Endothelial cell of umbilical vein (primary cell): ENCODE measurements around the gene TFG. TPM values are rescaled to one million over a fixed set of nuclear protein-coding genes. Genes with fewer than 3 reads are reported as not detected.

Experiments
- BruUV-seq: library from RNA; stranded (reverse); fragments of 400-500 nt; replicated peaks from 2 replicates; lab custom pipeline; 2021; lab: Mats Ljungman, UMichigan
- CTCF ChIA-PET: fragments of 300-600, 350-600 bp; sonication (Branson Sonifier 250); formaldehyde crosslinking; loops from one replicate; lab custom pipeline; 2021; ENCODE audit warnings: antibody characterized with exemption, inconsistent platforms; lab: Charles Lee
- POLR2A ChIA-PET: fragments of 300-600, 350-600 bp; sonication (Branson Sonifier 250); formaldehyde crosslinking; loops from one replicate; lab custom pipeline; 2021; ENCODE audit warnings: antibody characterized with exemption, inconsistent platforms; lab: Charles Lee
- DNase-seq: peaks from one replicate; pipeline ENCODE4 v3.0.0-alpha.2; 2011; ENCODE audit warnings: low read depth, low spot score
- FAIRE-seq: peaks from 2 replicates; lab custom pipeline; 2011; peaks lifted over from hg19 to GRCh38; lab: Jason Lieb, UNC
- H2AFZ ChIP-seq: 2 replicates; pipeline ENCODE4 v1.6.0; 2012; ENCODE audit warnings: low read depth, low read length, control low read depth, inconsistent platforms
- H3K27ac ChIP-seq: 2 replicates; pipeline ENCODE4 v1.5.1; 2011; ENCODE audit warnings: low read depth, mild to moderate bottlenecking, control low read depth, low read length, moderate library complexity; ENCODE audit not compliant: insufficient read depth
- H3K27me3 ChIP-seq, 2 experiments: 2 replicates each; pipeline versions ENCODE4 v1.6.0 to v1.6.1; 2011; ENCODE audit warnings: low read length in 2 of 2, mixed read lengths in 1 of 2; ENCODE audit not compliant: control insufficient read depth in 2 of 2, insufficient read depth in 2 of 2
- H3K36me3 ChIP-seq, 2 experiments: 2 replicates in 1 of 2; 3 replicates in 1 of 2; pipeline ENCODE4 v1.5.1; 2011; ENCODE audit warnings: low read length in 2 of 2, mild to moderate bottlenecking in 1 of 2, moderate library complexity in 1 of 2; ENCODE audit not compliant: control insufficient read depth in 2 of 2, insufficient read depth in 2 of 2; ENCODE audit errors: extremely low read depth in 1 of 2
- H3K4me1 ChIP-seq: 3 replicates; pipeline ENCODE4 v1.5.1; 2011; ENCODE audit warnings: mild to moderate bottlenecking, low read length; ENCODE audit not compliant: control insufficient read depth, insufficient read depth; ENCODE audit errors: extremely low read depth
- H3K4me2 ChIP-seq: 2 replicates; pipeline ENCODE4 v1.6.1; 2011; ENCODE audit warnings: low read length, control low read depth, mixed read lengths; ENCODE audit not compliant: insufficient read depth
- H3K4me3 ChIP-seq, 3 experiments: fragments of 200-600 bp in 1 of 3; sonication (generic), shearing (Covaris generic) in 1 of 3; replicated peaks in 1 of 3; 2 replicates each; pipeline ENCODE4 v1.5.1; 2011 to 2016; ENCODE audit warnings: control low read depth in 3 of 3, low read length in 3 of 3, mild to moderate bottlenecking in 2 of 3, inconsistent platforms in 1 of 3, low read depth in 1 of 3, moderate library complexity in 1 of 3; ENCODE audit not compliant: insufficient read depth in 1 of 3
- H3K79me2 ChIP-seq: 2 replicates; pipeline ENCODE4 v1.6.0; 2012; ENCODE audit warnings: low read length, inconsistent platforms; ENCODE audit not compliant: control insufficient read depth, insufficient read depth
- H3K9ac ChIP-seq: replicated peaks from 2 replicates; pipeline ENCODE3; 2011; ENCODE audit warnings: low read length, control low read depth; ENCODE audit not compliant: insufficient read depth; ENCODE audit errors: extremely low read depth
- H3K9me1 ChIP-seq: replicated peaks from 3 replicates; pipeline ENCODE4 v1.6.0; 2011; ENCODE audit warnings: mild to moderate bottlenecking, low read length; ENCODE audit not compliant: control insufficient read depth, insufficient read depth; ENCODE audit errors: extremely low read depth
- H3K9me3 ChIP-seq: replicated peaks from 2 replicates; pipeline ENCODE4 v1.5.1; 2012; ENCODE audit warnings: low read length, inconsistent platforms; ENCODE audit not compliant: control insufficient read depth, insufficient read depth
- H4K20me1 ChIP-seq: replicated peaks from 2 replicates; pipeline ENCODE3; 2011; ENCODE audit warnings: mild to moderate bottlenecking, low read length; ENCODE audit not compliant: control insufficient read depth, insufficient read depth; ENCODE audit errors: extremely low read depth
- CTCF ChIP-seq, 2 donors: IDR thresholded peaks; 1 replicate in 1 of 2; 2 replicates in 1 of 2; pipeline ENCODE4 v1.5.1; 2011; ENCODE audit warnings: low read length in 2 of 2, mild to moderate bottlenecking in 2 of 2, moderate library complexity in 2 of 2, control low read depth in 1 of 2, inconsistent platforms in 1 of 2, low read depth in 1 of 2; ENCODE audit not compliant: insufficient read depth in 1 of 2; ENCODE audit errors: extremely low read depth in 1 of 2
- EZH2 ChIP-seq: IDR thresholded peaks from 2 replicates; pipeline ENCODE4 v1.6.1; 2012; ENCODE audit warnings: borderline replicate concordance, low read depth, mild to moderate bottlenecking, moderate library complexity, low read length, inconsistent platforms; ENCODE audit not compliant: severe bottlenecking
- FOS ChIP-seq: IDR thresholded peaks from 2 replicates; pipeline ENCODE4 v1.6.1; 2011; ENCODE audit warnings: mild to moderate bottlenecking, low read length, moderate library complexity, borderline replicate concordance; ENCODE audit not compliant: insufficient read depth
- GATA2 ChIP-seq: IDR thresholded peaks from 2 replicates; pipeline ENCODE4 v1.7.0; 2011; ENCODE audit warnings: low read depth, mild to moderate bottlenecking, moderate library complexity, mixed read lengths, low read length; ENCODE audit not compliant: insufficient read length, insufficient read depth
- JUN ChIP-seq: IDR thresholded peaks from 2 replicates; pipeline ENCODE4 v1.6.1; 2011; ENCODE audit warnings: borderline replicate concordance, low read depth; ENCODE audit not compliant: insufficient read length, insufficient read depth
- MYC ChIP-seq: IDR thresholded peaks from one replicate; pipeline ENCODE4 v1.6.1; 2011; ENCODE audit warnings: mild to moderate bottlenecking, low read depth, low read length
- POLR2A ChIP-seq: IDR thresholded peaks from 2 replicates; pipeline ENCODE4 v1.6.1; 2012; ENCODE audit warnings: low read depth, mild to moderate bottlenecking, control low read depth, low read length
- POLR2AphosphoS5 ChIP-seq: IDR thresholded peaks from 2 replicates; pipeline ENCODE4 v1.6.1; 2012; ENCODE audit warnings: low read depth, mild to moderate bottlenecking, control low read depth, low read length, moderate library complexity; ENCODE audit not compliant: insufficient read depth
- dilution Hi-C: fragments of 300-500 bp; cut with MboI; formaldehyde crosslinking; loops from one replicate; pipeline ENCODE4 v1.15.0; 2019; ENCODE audit warnings: low sequenced_read_pairs; ENCODE audit not compliant: extremely low pct_ligation_motif_present
- intact Hi-C: fragments of 100-400 bp; cut with micrococcal nuclease; formaldehyde crosslinking; loops from one replicate; pipeline ENCODE4 v1.10.0; 2022
- polyA plus RNA-seq, 4 experiments: library from polyadenylated mRNA; depleted of rRNA in 3 of 4; stranded (reverse) in 3 of 4; unstranded in 1 of 4; fragments of >200 nt; gene quantifications; 2 replicates each; pipeline versions ENCODE4 v1.2.1 to v1.2.3, GENCODE V29; 2011 to 2012; ENCODE audit warnings: missing spikeins in 1 of 4
- total RNA-seq: library from RNA; stranded (reverse); gene quantifications from 2 replicates; pipeline ENCODE4 v1.2.3, GENCODE V29; 2021
- TF ChIP-seq, protein P1 (sequence below): IDR thresholded peaks from 2 replicates; pipeline ENCODE4 v1.6.1; 2011; ENCODE audit not compliant: insufficient read depth, insufficient read length

Gene TFG
- total and polyA plus RNA-seq, 2 donors (not counting 3 experiments of a cell fraction or from before 2014, with no cell fraction given): 106 to 154 TPM

DNA sequence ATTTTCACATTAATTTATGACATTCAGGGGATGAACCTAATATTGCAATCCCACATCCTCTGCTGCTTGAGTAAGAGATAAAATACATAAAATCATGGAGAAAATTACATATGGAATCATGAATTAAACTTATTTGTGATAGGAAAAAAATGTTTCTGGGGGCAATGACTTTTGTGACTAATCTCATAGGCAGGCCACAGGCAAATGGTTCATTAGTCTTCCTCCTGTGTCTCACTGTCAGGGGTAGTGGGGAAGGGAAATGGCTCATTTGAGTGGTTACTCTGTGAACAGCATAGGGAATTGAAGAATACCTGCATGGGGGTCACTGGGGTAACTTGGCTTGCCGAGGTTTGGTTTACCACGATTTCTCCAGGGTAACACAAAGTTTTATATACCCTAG lies 72.0 kb downstream of the TFG start:
- DNase-seq (no peak), FAIRE-seq (no peak)
- no peak overlapping the region for H3K4me3 ChIP-seq
- H3K27me3 ChIP-seq: no peaks in the 10 kb centered on the region
- dilution Hi-C loops (no loop called here), intact Hi-C loops (no loop called here)
- ChIA-PET POLR2A (no interaction called here), CTCF (no interaction called here)
- H3K9ac ChIP-seq: no peak overlapping the region
- no peak overlapping the region for H3K4me2 ChIP-seq
- peaks cover 0 to 2% of the 10 kb centered on the region in 2 experiments for H3K36me3 ChIP-seq
- no peaks in the 10 kb centered on the region for H3K9me3 ChIP-seq
- H3K27ac ChIP-seq: no peak overlapping the region
- no peaks in the 10 kb centered on the region for H3K4me1 ChIP-seq
- no peak overlapping the region for H2AFZ ChIP-seq
- H3K9me1 ChIP-seq: no peaks in the 10 kb centered on the region
- no peaks in the 10 kb centered on the region for H4K20me1 ChIP-seq
- TF ChIP-seq FOS (no peak), JUN (no peak)
- TF ChIP-seq, protein P1, sequence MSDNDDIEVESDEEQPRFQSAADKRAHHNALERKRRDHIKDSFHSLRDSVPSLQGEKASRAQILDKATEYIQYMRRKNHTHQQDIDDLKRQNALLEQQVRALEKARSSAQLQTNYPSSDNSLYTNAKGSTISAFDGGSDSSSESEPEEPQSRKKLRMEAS: no peak
- BruUV-seq: no TSS peak
- no peaks in the 10 kb centered on the region for H3K79me2 ChIP-seq

DNA sequence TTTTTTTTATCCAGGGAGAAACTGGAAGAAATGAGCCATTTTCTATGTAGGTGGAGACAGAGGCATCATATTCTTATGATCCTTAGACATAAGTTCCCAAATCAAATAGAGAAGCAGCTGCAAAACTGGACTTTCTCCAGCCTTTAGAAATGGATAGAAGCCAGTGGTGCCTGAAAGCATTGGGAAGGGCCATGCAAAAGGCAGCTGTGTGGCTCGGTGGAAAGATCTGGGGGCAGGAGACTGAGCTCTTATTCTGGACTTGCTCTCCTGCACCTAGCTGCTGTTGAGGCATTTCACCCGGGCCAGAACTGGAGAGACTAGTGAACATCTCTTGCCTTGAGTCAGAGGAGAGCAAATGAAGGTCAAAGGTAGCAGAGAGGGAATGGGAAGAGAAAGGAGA lies 73.1 kb downstream of the TFG start:
- CTCF ChIA-PET: interaction anchor here (1.3 kb wide), 1 partner anchor 14 kb away, joined by 5 read pairs; no protein-coding TSS in a partner anchor
- H3K9me1 ChIP-seq: no peaks in the 10 kb centered on the region
- no peak overlapping the region for H3K27ac ChIP-seq
- no peak overlapping the region for H3K9ac ChIP-seq
- no TSS peak for BruUV-seq
- no peaks in the 10 kb centered on the region for H3K27me3 ChIP-seq
- no peaks in the 10 kb centered on the region for H3K4me1 ChIP-seq
- intact Hi-C loops (no loop called here), dilution Hi-C loops (no loop called here)
- H3K36me3 ChIP-seq: peaks cover 0 to 2% of the 10 kb centered on the region in 2 experiments
- no peak for FAIRE-seq
- no peaks in the 10 kb centered on the region for H3K79me2 ChIP-seq
- H3K9me3 ChIP-seq: no peaks in the 10 kb centered on the region
- TF ChIP-seq MYC: no peak
- TF ChIP-seq, protein P1: no peak
- no peak for TF ChIP-seq FOS
- TF ChIP-seq POLR2A: no peak
- no peak for TF ChIP-seq EZH2
- TF ChIP-seq POLR2AphosphoS5: no peak
- no peak for TF ChIP-seq CTCF (IDR thresholded peaks at IDR 0.05; ENCODE audit: extremely low read depth in 1 of 2, insufficient read depth in 1 of 2, low read depth in 1 of 2, low read length in 2 of 2)
- no peak for TF ChIP-seq GATA2
- no peak for TF ChIP-seq JUN
- POLR2A ChIA-PET: no interaction called here
- no peak overlapping the region for H3K4me2 ChIP-seq
- H4K20me1 ChIP-seq: no peaks in the 10 kb centered on the region
- no peak overlapping the region for H2AFZ ChIP-seq
- DNase-seq: no peak
- H3K4me3 ChIP-seq: no peak overlapping the region
